A673 (cell line): ENCODE measurements around the gene NPHP1.
"Not testable (repeated sequence)": the region's sequence is repeated elsewhere in the genome, so short reads cannot be mapped to it uniquely, and the experiment has no call there.

Source experiments
- CTCF ChIP-seq: fragments of 300-800, 200-600 bp; sonication (generic); conservative IDR thresholded peaks from 2 replicates; pipeline ENCODE4 v1.5.1; 2017; ENCODE audit warnings: low read depth, mild to moderate bottlenecking, antibody characterized with exemption, low read length, moderate library complexity, mixed read lengths
- EZH2 ChIP-seq: fragments of 200-600 bp; sonication (generic); IDR thresholded peaks from 2 replicates; pipeline ENCODE4 v1.6.1; 2017; ENCODE audit warnings: borderline replicate concordance, low read depth, mild to moderate bottlenecking, mixed read lengths, antibody characterized with exemption, low read length; ENCODE audit not compliant: poor library complexity, severe bottlenecking

- TF ChIP-seq CTCF, EZH2: not testable (repeated sequence)
These were observed 121.1 kb downstream of the NPHP1 start for GRCh38 chr2:110083757-110084156.
